Activated CD8-positive, alpha-beta T cell treated with anti-CD3 and anti-CD28 coated beads for 36 hours (primary cell): ENCODE results near the gene RUNX1. TPM values are rescaled to one million over a fixed set of nuclear protein-coding genes. Genes with fewer than 3 reads are reported as not detected.
A peak's percentile ranks its signal among the peaks of the same experiment; 100 is the strongest.
"Not testable (repeated sequence)": the region's sequence is repeated elsewhere in the genome, so short reads cannot be mapped to it uniquely, and the experiment has no call there.

Source experiments
- ATAC-seq: fragments of 200-7000 bp; cut with Tn5 transposase; one replicate; pipeline ENCODE4 v1.10.0; 2021; ENCODE audit warnings: mild to moderate bottlenecking, moderate library complexity
- CTCF ChIA-PET: fragments of 350-600 bp; sonication (Branson Sonifier 250); formaldehyde crosslinking; loops from one replicate; lab custom pipeline; 2021; ENCODE audit warnings: antibody characterized with exemption; lab: Charles Lee
- POLR2A ChIA-PET: fragments of 350-600 bp; sonication (Branson Sonifier 250); formaldehyde crosslinking; loops from one replicate; lab custom pipeline; 2021; ENCODE audit warnings: antibody characterized with exemption; lab: Charles Lee
- DNase-seq: peaks from one replicate; pipeline ENCODE4 v3.0.0-alpha.2; 2020
- H3K27ac Mint-ChIP-seq: one replicate; pipeline ENCODE4 v1.8.0; 2021; ENCODE audit warnings: mild to moderate bottlenecking, mixed read lengths
- H3K27me3 Mint-ChIP-seq: one replicate; pipeline ENCODE4 v1.8.0; 2021; ENCODE audit warnings: mixed read lengths
- H3K36me3 Mint-ChIP-seq: one replicate; pipeline ENCODE4 v1.8.0; 2021; ENCODE audit warnings: low read depth, mixed read lengths
- H3K4me1 Mint-ChIP-seq: one replicate; pipeline ENCODE4 v1.8.0; 2021; ENCODE audit warnings: low read depth, mixed read lengths
- H3K4me3 Mint-ChIP-seq: one replicate; pipeline ENCODE4 v1.8.0; 2021; ENCODE audit warnings: mild to moderate bottlenecking, moderate library complexity, mixed read lengths
- H3K9me3 Mint-ChIP-seq: one replicate; pipeline ENCODE4 v1.8.0; 2021; ENCODE audit warnings: mixed read lengths
- CTCF ChIP-seq: fragments of 200-600 bp; IDR thresholded peaks from one replicate; pipeline ENCODE4 v1.8.0; 2022; ENCODE audit warnings: antibody characterized with exemption, mild to moderate bottlenecking
- intact Hi-C: fragments of 100-400 bp; cut with micrococcal nuclease; formaldehyde crosslinking; loops from one replicate; pipeline ENCODE4 v1.10.0; 2022
- total RNA-seq, 2 experiments: library from RNA; stranded (reverse); gene quantifications; one replicate each; pipeline ENCODE4 v1.2.3, GENCODE V29; 2021

RUNX1 gene
- total RNA-seq, 2 experiments from 2014 or later, result 18.7 to 19.0 TPM

- no peak overlapping the region for H3K4me3 Mint-ChIP-seq
- DNase-seq (no peak), ATAC-seq (peak; percentile 35)
- peaks cover 67% of the 10 kb centered on the region for H3K4me1 Mint-ChIP-seq
- no peak overlapping the region for H3K27ac Mint-ChIP-seq
- intact Hi-C loops, result no loop called here
- ChIA-PET CTCF (interaction anchor here (0.7 to 1.5 kb wide), 4 partner anchors 8 to 63 kb away, joined by 3 read pairs; no protein-coding TSS in a partner anchor), POLR2A (interaction anchor here (1.3 to 4.7 kb wide), 4 partner anchors 10 to 20 kb away, joined by 5 to 23 read pairs (median 10); no protein-coding TSS in a partner anchor)
- H3K36me3 Mint-ChIP-seq, result peaks cover 18% of the 10 kb centered on the region
- H3K27me3 Mint-ChIP-seq, result no peaks in the 10 kb centered on the region
- TF ChIP-seq CTCF, result no peak
- H3K9me3 Mint-ChIP-seq, result peaks cover 7% of the 10 kb centered on the region
Observed at GRCh38 chr21:34952701-34953100, 96.4 kb downstream of the RUNX1 start.

- H3K27ac Mint-ChIP-seq, DNase-seq, H3K4me3 Mint-ChIP-seq, ATAC-seq, H3K9me3 Mint-ChIP-seq, intact Hi-C loops, H3K27me3 Mint-ChIP-seq: not testable (repeated sequence)
- Mint-ChIP-seq H3K4me1 (peaks cover 67% of the 10 kb centered on the region), H3K36me3 (peaks cover 14% of the 10 kb centered on the region)
- POLR2A ChIA-PET, result interaction anchor here (3.6 to 4.7 kb wide), 2 partner anchors 11 to 16 kb away, joined by 14 to 23 read pairs; no protein-coding TSS in a partner anchor
- CTCF ChIA-PET, result interaction anchor here (1.3 to 1.5 kb wide), 2 partner anchors 19 to 32 kb away, joined by 3 read pairs; no protein-coding TSS in a partner anchor
Observed at GRCh38 chr21:34951868-34952267, 97.2 kb downstream of the RUNX1 start.

- DNase-seq, result no peak
- no peak for ATAC-seq
- peaks cover 69% of the 10 kb centered on the region for H3K4me1 Mint-ChIP-seq
- no peak overlapping the region for H3K4me3 Mint-ChIP-seq
- intact Hi-C loops, result no loop called here
- peaks cover 10% of the 10 kb centered on the region for H3K36me3 Mint-ChIP-seq
- no peaks in the 10 kb centered on the region for H3K27me3 Mint-ChIP-seq
- ChIA-PET POLR2A (interaction anchor here (1.5 to 4.7 kb wide), 3 partner anchors 17 to 62 kb away, joined by 5 to 23 read pairs (median 9); no protein-coding TSS in a partner anchor), CTCF (interaction anchor here (1.3 to 2.0 kb wide), 2 partner anchors 17 to 33 kb away, joined by 3 to 5 read pairs; no protein-coding TSS in a partner anchor)
- TF ChIP-seq CTCF, result no peak
- H3K27ac Mint-ChIP-seq, result no peak overlapping the region
- peaks cover 7% of the 10 kb centered on the region for H3K9me3 Mint-ChIP-seq
Observed at GRCh38 chr21:34950980-34951379, 98.1 kb downstream of the RUNX1 start.

- ATAC-seq (no peak), DNase-seq (peak; percentile 23)
- Mint-ChIP-seq H3K4me1 (peaks cover 80% of the 10 kb centered on the region), H3K27ac (peak overlapping the region; percentile 2), H3K4me3 (no peak overlapping the region), H3K27me3 (no peaks in the 10 kb centered on the region), H3K36me3 (peaks cover 7% of the 10 kb centered on the region), H3K9me3 (peaks cover 3% of the 10 kb centered on the region)
- intact Hi-C loops, result no loop called here
- ChIA-PET POLR2A (interaction anchor here (0.7 to 4.5 kb wide), 6 partner anchors 11 to 98 kb away, joined by 3 to 32 read pairs (median 6); no protein-coding TSS in a partner anchor), CTCF (interaction anchor here (1.2 to 4.4 kb wide), 5 partner anchors 11 to 62 kb away, joined by 3 to 21 read pairs (median 5); no protein-coding TSS in a partner anchor)
- no peak for TF ChIP-seq CTCF
Observed at GRCh38 chr21:34949499-34949898, 99.6 kb downstream of the RUNX1 start.

GRCh38 chr21:34949030-34949429, 100.1 kb downstream of the RUNX1 start:
- H3K4me1 Mint-ChIP-seq, result peaks cover 80% of the 10 kb centered on the region
- CTCF ChIA-PET, result interaction anchor here (1.2 to 4.4 kb wide), 4 partner anchors 12 to 61 kb away, joined by 3 to 21 read pairs (median 12); no protein-coding TSS in a partner anchor

More at GRCh38 chr21:34949030-34949429, 100.1 kb downstream of the RUNX1 start:
- intact Hi-C loops, result no loop called here
- ATAC-seq (no peak), DNase-seq (no peak)
- Mint-ChIP-seq H3K27me3 (no peaks in the 10 kb centered on the region), H3K27ac (peak overlapping the region; percentile 2), H3K36me3 (peaks cover 7% of the 10 kb centered on the region), H3K4me3 (no peak overlapping the region), H3K9me3 (peaks cover 2% of the 10 kb centered on the region)
- no peak for TF ChIP-seq CTCF
- POLR2A ChIA-PET, result interaction anchor here (1.0 to 4.5 kb wide), 6 partner anchors 11 to 98 kb away, joined by 3 to 32 read pairs (median 8); no protein-coding TSS in a partner anchor
